Small intestine (tissue), 7 donors: Measurements from ENCODE around the gene CIAO2B. TPM values are rescaled to one million over a fixed set of nuclear protein-coding genes. Genes with fewer than 3 reads are reported as not detected.
A peak's percentile ranks its signal among the peaks of the same experiment; 100 is the strongest.
"Not testable (repeated sequence)": the region's sequence is repeated elsewhere in the genome, so short reads cannot be mapped to it uniquely, and the experiment has no call there.

ENCODE experiments used
- DNase-seq, 2 donors: peaks; one replicate each; pipeline versions ENCODE4 v3.0.0 to v3.0.0-alpha.2; 2013
- FAIRE-seq: peaks from 2 replicates; lab custom pipeline; 2012; peaks lifted over from hg19 to GRCh38; lab: Jason Lieb, UNC
- H3K27ac ChIP-seq, 3 donors: one replicate each; pipeline ENCODE4 v1.5.1; 2013; ENCODE audit warnings: low read length in 2 of 3, mild to moderate bottlenecking in 2 of 3, control low read depth in 1 of 3, inconsistent platforms in 1 of 3, low read depth in 1 of 3, moderate library complexity in 1 of 3
- H3K27me3 ChIP-seq, 3 donors: one replicate each; pipeline ENCODE4 v1.6.1; 2013; ENCODE audit warnings: low read length in 3 of 3, inconsistent platforms in 1 of 3; ENCODE audit not compliant: control insufficient read depth in 3 of 3, insufficient read depth in 3 of 3
- H3K36me3 ChIP-seq, 3 donors: one replicate each; pipeline ENCODE4 v1.6.1; 2013; ENCODE audit warnings: low read length in 3 of 3, inconsistent platforms in 1 of 3, low read depth in 1 of 3, mild to moderate bottlenecking in 1 of 3, moderate library complexity in 1 of 3; ENCODE audit not compliant: control insufficient read depth in 3 of 3, insufficient read depth in 2 of 3
- H3K4me1 ChIP-seq, 3 donors: one replicate each; pipeline ENCODE4 v1.6.1; 2013; ENCODE audit warnings: low read length in 2 of 3, inconsistent platforms in 1 of 3, low read depth in 1 of 3, mild to moderate bottlenecking in 1 of 3, moderate library complexity in 1 of 3; ENCODE audit not compliant: control insufficient read depth in 3 of 3, insufficient read depth in 2 of 3
- H3K4me3 ChIP-seq, 3 donors: one replicate each; pipeline ENCODE4 v1.5.1; 2013; ENCODE audit warnings: low read length in 3 of 3, control low read depth in 1 of 3, inconsistent platforms in 1 of 3, low read depth in 1 of 3, mild to moderate bottlenecking in 1 of 3, moderate library complexity in 1 of 3
- H3K9me3 ChIP-seq, 2 donors: one replicate each; pipeline ENCODE4 v1.6.1; 2013; ENCODE audit warnings: low read depth in 1 of 2, low read length in 1 of 2; ENCODE audit not compliant: control insufficient read depth in 2 of 2, insufficient read depth in 1 of 2
- WGBS, 3 donors: extraction: QIAGEN DNeasy Blood & Tissue Kit; methylation state at CpG; one replicate each; pipeline ENCODE4 v1.1.7; 2013; 5-methylcytosine and 5-hydroxymethylcytosine counted together
- polyA plus RNA-seq, 4 donors: library from polyadenylated mRNA; stranded (reverse) in 3 of 4; unstranded in 1 of 4; fragments of 200-250 nt in 3 of 4; fragments of 120-200 nt in 1 of 4; gene quantifications; one replicate each; pipeline versions ENCODE4 v1.2.1 to v1.2.3, GENCODE V29; 2013
- donor health status: healthy with polysubstance abuse.
- donor health status: control.
- donor health status: control.
- donor health status: Bipolar disorder and iron deficiency.
- donor health status: healthy.

Gene CIAO2B
- polyA plus RNA-seq, 4 donors = 79.7 to 274 (median 232) TPM

DNA sequence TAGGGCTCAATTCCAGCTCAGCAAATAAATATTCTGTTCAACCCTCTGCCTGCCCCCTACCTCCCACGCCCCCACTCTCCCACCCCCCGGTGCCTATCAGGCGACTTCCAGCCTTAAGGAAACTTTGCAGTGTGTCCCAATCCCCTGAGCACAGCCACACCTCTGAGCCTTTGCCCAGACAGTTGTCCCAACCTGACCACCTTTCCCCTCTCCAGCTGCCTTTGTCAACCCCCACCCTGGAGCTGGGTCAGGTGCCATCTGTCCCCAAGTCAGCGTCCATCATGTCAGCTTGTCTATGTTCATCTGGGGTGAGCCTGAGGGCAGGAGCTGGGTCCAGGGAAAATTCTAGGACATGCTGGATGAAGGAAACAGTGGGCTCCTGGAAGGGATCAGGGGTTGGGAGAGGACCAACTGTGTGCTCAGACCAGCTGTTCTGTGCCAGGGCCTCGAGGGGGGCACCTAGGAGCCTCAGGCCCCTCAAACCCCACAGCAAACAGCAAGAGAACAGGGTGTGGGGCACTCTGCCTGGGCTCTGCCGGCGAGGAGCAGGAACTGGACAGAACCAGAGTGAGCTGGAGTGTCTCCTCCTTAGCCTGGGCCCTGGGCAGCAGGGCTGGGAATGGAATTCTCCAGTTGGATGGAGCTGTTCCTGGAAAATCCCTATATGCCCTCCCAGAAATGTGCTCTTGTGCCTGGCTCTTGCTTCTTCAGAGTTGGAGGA is 33.3 kb downstream of the CIAO2B start:
- H3K9me3 ChIP-seq = no peaks in the 10 kb centered on the region
- peak; percentile 66 to 68 for DNase-seq
- no peak overlapping the region for H3K4me3 ChIP-seq
- H3K4me1 ChIP-seq = peaks cover 8 to 74% (median 24%) of the 10 kb centered on the region in 3 donors
- H3K36me3 ChIP-seq = peaks cover 0 to 4% (median 0%) of the 10 kb centered on the region in 3 donors
- H3K27me3 ChIP-seq = no peaks in the 10 kb centered on the region
- H3K27ac ChIP-seq = peak overlapping the region; percentile 83 to 90 (median 89)
- FAIRE-seq = no peak
- WGBS, 3 donors = 26 to 49% (median 45%) methylated on average over 7 of the region's 7 CpGs

DNA sequence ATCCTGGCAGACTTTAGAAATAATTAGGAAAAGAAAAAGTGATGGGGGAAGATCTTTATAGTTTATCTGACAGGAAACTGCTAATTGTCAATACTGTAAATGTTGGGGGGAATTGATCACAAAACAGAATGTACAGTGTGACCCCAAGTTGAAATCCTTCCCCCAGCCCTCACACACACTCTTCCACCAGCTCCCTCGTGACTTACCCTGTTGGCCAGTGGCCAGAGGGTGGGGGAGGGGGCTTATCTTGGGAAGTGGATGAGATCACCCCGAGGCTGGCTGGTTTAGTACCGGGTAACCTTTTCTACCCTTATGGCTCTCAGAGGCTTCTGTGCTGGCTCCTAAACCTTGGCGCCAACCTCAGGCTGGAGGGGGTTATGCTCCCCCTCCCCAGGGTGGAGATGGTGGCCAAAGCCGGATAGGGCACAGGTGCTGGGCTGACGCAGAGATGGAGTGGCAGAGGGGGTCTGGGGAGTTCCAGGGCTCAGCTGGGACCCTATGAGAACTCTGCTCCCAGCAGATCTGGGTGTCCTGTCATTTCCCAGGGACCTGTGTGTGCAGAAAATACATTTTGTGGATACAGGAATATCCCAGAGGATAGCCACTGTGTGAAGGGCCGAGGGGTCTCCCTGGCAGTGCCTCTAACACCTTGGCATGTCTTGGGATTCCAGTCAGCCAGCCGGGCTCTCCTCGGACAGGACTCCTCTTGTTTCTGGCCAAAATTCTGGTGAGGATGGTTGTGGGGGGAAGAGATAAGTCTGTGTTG is 34.1 kb downstream of the CIAO2B start:
- DNase-seq (peak; percentile 95 to 96), FAIRE-seq (no peak)
- no peaks in the 10 kb centered on the region for H3K9me3 ChIP-seq
- no peaks in the 10 kb centered on the region for H3K27me3 ChIP-seq
- no peak overlapping the region for H3K4me3 ChIP-seq
- WGBS, 3 donors = 15 to 26% (median 23%) methylated on average over 9 of the region's 9 CpGs
- H3K4me1 ChIP-seq = peaks cover 8 to 75% (median 24%) of the 10 kb centered on the region in 3 donors
- H3K36me3 ChIP-seq = peaks cover 0 to 4% (median 0%) of the 10 kb centered on the region in 3 donors
- peak overlapping the region; percentile 89 to 91 (median 90) for H3K27ac ChIP-seq

DNA sequence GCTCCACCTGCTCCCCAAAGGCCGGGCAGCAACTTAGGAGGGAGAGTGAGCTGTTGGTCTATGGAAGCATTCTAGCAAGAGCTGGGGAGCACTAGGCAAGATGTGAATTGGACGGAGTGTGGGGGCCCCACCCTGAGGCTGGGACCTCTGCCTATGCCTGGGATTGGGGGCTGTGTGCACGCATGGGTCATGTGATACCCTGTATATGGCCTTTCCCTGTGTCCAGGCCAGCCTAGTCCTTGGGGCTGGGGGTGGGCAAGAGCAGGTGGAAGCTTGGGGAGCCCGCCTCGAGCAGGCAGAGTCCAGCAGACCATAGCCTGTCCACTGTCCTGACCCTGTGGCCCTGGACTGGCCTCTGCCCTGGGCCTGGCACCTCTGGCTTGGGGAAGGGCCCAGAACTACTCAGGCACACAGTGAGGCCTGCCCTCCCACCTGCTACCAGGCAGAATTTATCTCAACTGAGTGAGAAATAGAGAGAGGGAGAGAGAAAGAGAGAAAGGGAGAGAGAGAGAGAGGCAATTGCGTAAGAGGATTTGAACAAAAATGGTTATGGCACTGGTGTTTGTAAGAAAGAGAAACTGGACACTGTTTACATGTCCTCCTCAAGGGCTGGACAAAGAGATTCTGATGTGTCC is 34.8 kb downstream of the CIAO2B start:
- no peak for FAIRE-seq
- H3K36me3 ChIP-seq = no peaks in the 10 kb centered on the region
- peak overlapping the region; percentile 42 to 91 (median 90) for H3K27ac ChIP-seq
- H3K4me3 ChIP-seq = no peak overlapping the region
- no peaks in the 10 kb centered on the region for H3K27me3 ChIP-seq
- no peaks in the 10 kb centered on the region for H3K9me3 ChIP-seq
- H3K4me1 ChIP-seq = peaks cover 8 to 68% (median 22%) of the 10 kb centered on the region in 3 donors
- no peak for DNase-seq
- 74 to 75% (median 74%) methylated on average over 6 of the region's 6 CpGs for WGBS, 3 donors

DNA sequence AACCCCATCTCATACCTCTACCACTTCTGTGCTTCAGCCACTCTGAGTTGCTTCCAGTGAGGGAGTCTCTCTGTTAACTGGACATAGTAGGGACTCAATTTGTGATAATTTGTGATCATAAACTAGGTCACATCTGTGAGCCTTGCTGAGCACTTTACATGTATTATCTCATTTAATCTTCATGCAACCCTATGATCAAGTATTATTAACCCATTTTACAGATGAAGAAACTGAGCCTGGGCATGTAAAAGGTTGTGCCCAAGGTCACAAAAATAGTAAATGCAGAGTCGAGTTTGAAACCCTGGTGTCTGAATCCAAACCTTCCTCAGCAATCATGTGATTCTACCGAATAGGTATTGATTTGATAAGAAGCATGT is 35.3 kb downstream of the CIAO2B start:
- no peak for DNase-seq
- H3K36me3 ChIP-seq = no peaks in the 10 kb centered on the region
- H3K27ac ChIP-seq = peak overlapping the region in 1 of 3 donors; percentile 90
- peaks cover 8 to 63% (median 21%) of the 10 kb centered on the region in 3 donors for H3K4me1 ChIP-seq
- WGBS, 3 donors = 18 to 57% (median 40%) methylated on average over 2 of the region's 2 CpGs
- H3K9me3 ChIP-seq = no peaks in the 10 kb centered on the region
- no peaks in the 10 kb centered on the region for H3K27me3 ChIP-seq
- no peak overlapping the region for H3K4me3 ChIP-seq
- FAIRE-seq = no peak

DNA sequence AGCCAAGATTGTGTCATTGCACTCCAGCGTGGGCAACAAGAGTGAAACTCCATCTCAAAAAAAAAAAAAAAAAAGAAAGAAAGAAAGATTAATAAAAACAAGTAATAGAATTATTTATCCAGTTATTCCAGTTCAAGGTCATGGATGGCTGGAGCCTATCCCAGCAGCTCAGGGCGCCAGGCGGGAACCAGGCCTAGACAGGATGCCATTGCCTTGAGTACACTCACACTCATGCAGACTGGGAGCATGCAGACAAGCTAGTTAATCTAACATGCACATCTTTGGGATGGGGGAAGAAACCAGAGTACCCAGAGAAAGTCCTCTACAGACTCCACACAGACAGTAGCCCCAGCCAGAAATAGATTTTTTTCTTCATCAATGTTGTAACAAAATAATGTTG is 36.0 kb downstream of the CIAO2B start:
- H3K4me1 ChIP-seq = peaks cover 8 to 56% (median 21%) of the 10 kb centered on the region in 3 donors
- FAIRE-seq (no peak), DNase-seq (no peak)
- no peaks in the 10 kb centered on the region for H3K27me3 ChIP-seq
- no peaks in the 10 kb centered on the region for H3K9me3 ChIP-seq
- H3K27ac ChIP-seq = no peak overlapping the region
- H3K36me3 ChIP-seq = peaks cover 0 to under 1% (median 0%) of the 10 kb centered on the region in 3 donors
- no peak overlapping the region for H3K4me3 ChIP-seq
- 62 to 78% (median 70%) methylated on average over 3 of the region's 3 CpGs for WGBS, 3 donors

DNA sequence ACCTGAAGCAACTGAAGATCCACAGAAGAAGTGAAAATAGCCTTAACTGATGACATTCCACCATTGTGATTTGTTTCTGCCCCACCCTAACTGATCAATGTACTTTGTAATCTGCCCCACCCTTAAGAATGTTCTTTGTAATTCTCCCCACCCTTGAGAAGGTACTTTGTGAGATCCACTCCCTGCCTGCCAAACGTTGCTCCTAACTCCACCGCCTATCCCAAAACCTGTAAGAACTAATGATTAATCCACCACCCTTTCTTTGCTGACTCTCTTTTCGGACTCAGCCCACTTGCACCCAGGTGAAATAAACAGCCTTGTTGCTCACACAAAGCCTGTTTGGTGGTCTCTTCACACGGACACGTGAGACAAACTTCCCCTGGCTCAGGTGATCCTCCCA is 37.5 kb downstream of the CIAO2B start:
- not testable (repeated sequence) for FAIRE-seq, H3K36me3 ChIP-seq, H3K4me3 ChIP-seq, H3K9me3 ChIP-seq, H3K27me3 ChIP-seq
- WGBS, 3 donors = 15 to 61% (median 33%) methylated on average over 5 of the region's 5 CpGs
- peak in 1 of 2 donors; percentile 80 for DNase-seq
- H3K4me1 ChIP-seq = peaks cover 8 to 54% (median 21%) of the 10 kb centered on the region in 3 donors
- H3K27ac ChIP-seq = peak overlapping the region; percentile 8 to 90 (median 70)

DNA sequence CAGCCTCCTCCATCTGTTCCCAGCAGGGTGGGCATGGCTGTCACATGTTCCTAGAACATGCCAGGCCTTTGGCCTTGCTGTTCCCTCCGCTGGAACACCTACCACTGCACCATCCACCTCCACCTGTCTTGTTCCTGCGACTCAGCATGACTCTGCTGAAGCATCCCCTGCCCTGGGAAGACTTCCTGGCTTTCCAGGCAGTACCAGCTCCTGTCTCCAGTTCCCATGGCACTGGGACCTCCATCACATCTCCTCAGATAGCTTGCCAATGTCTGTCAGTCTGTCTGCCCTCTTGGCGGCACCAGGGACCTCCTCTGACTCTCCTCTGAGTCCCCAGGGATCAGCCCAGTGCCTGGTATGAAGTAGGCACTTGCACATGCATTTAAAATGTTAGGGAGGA is 38.2 kb downstream of the CIAO2B start:
- Histone ChIP-seq H3K27me3 (no peaks in the 10 kb centered on the region), H3K9me3 (no peaks in the 10 kb centered on the region), H3K4me1 (peaks cover 8 to 47% (median 20%) of the 10 kb centered on the region in 3 donors), H3K36me3 (peaks cover 0 to 6% (median 0%) of the 10 kb centered on the region in 3 donors), H3K4me3 (no peak overlapping the region), H3K27ac (peak overlapping the region; percentile 33 to 68 (median 64))
- DNase-seq (peak in 1 of 2 donors; percentile 39), FAIRE-seq (no peak)
- WGBS, 3 donors = 82 to 87% (median 82%) methylated on average over 3 of the region's 3 CpGs

DNA sequence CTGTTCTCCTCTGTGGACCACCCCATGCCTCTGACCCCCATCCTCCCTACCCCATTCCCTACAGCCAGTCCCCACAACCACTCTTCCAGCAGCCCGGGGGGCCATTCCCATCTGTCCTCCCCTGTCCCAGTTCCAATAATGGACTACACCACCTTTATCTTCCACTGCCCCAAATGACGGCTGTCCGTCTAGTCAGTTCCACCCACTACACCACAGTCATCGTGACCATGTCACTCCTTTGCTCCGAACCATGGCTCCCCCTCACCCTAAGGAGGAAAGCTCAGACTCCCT is 38.6 kb downstream of the CIAO2B start:
- no peak overlapping the region for H3K4me3 ChIP-seq
- FAIRE-seq (no peak), DNase-seq (no peak)
- H3K9me3 ChIP-seq = no peaks in the 10 kb centered on the region
- no peaks in the 10 kb centered on the region for H3K27me3 ChIP-seq
- H3K4me1 ChIP-seq = peaks cover 6 to 43% (median 17%) of the 10 kb centered on the region in 3 donors
- WGBS, 3 donors = 81 to 89% (median 82%) methylated on average over 5 of the region's 5 CpGs
- H3K36me3 ChIP-seq = peaks cover 0 to 6% (median 0%) of the 10 kb centered on the region in 3 donors
- H3K27ac ChIP-seq = peak overlapping the region in 2 of 3 donors; percentile 33 to 68
